Left ventricle myocardium inferior (tissue), 1 donor: Measurements from ENCODE around the gene KCTD16. TPM values are rescaled to one million over a fixed set of nuclear protein-coding genes. Genes with fewer than 3 reads are reported as not detected.

Experiments used
- DNase-seq: peaks from one replicate; pipeline ENCODE4 v3.0.0-alpha.2; 2020
- H3K27ac ChIP-seq: fragments of 200-600 bp; replicated peaks from 2 replicates; pipeline ENCODE4 v1.8.0; 2021
- H3K27me3 ChIP-seq: fragments of 200-600 bp; 2 replicates; pipeline ENCODE4 v1.8.0; 2021; ENCODE audit warnings: low read depth
- H3K36me3 ChIP-seq: fragments of 200-600 bp; 2 replicates; pipeline ENCODE4 v1.8.0; 2021
- H3K4me1 ChIP-seq: fragments of 200-600 bp; 2 replicates; pipeline ENCODE4 v1.8.0; 2021
- H3K4me3 ChIP-seq: fragments of 200-600 bp; 2 replicates; pipeline ENCODE4 v1.8.0; 2021; ENCODE audit warnings: mild to moderate bottlenecking, moderate library complexity
- H3K9me3 ChIP-seq: fragments of 200-600 bp; replicated peaks from 2 replicates; pipeline ENCODE4 v1.8.0; 2021
- intact Hi-C: fragments of 100-400 bp; cut with micrococcal nuclease; formaldehyde crosslinking; loops from one replicate; pipeline ENCODE4 v1.11.0; 2022
- total RNA-seq: library from RNA; stranded (reverse); fragmentation: NEBNext Ultra II Directional; extraction: Animal tissue kit (Norgen Biotek cat#: 25700); gene quantifications from one replicate; pipeline ENCODE4 v1.2.1, GENCODE V29; 2021
- TF ChIP-seq, protein P1 (sequence below): fragments of 200-600 bp; IDR thresholded peaks from 2 replicates; pipeline ENCODE4 v1.8.0; 2021; ENCODE audit warnings: antibody characterized with exemption, mild to moderate bottlenecking, borderline replicate concordance
- donor health status: DM: no; HTN: yes; CAD: no; lungs with severe emphysema.

Gene KCTD16
- total RNA-seq, 1 donor from 2014 or later: 0.08 TPM

DNA sequence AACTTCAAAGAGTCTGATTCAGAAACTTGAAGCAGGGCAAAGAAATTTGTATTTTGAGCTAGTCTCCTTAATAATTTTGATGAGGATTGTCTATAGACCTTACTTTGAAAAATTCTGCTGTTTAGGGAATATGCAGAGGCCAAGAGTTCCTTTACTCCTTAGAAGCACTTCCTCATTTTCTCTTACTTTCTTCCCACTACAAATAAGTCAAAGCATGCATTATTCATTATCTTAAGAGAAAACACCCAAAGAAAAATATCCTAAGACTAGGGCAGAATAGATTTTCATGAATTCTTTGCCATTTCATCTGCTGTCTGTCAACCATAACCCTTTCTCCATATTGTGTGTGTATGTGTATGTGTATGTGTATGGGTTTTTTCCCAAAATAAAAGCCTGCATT, 307.9 kb downstream of the KCTD16 start:
- H3K36me3 ChIP-seq: no peaks in the 10 kb centered on the region
- intact Hi-C loops: no loop called here

DNA sequence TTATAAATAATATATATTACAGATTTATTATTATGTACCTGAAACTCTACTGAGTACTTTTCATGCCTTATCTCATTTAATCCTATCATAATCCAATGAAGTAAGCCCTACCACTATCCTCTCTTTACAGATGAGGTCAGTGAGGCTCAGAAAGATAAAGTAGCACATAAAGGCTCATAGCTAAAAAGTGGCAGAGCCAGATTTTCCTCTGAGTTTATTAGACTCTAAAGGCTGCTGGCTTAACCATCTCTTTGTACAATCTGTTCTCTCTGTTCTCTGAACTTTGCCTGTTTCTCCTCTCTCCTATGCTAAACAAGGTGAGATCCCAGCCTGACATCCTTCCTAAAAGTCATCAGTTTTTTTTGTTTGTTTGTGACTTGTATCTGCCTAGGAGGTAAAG, 311.2 kb downstream of the KCTD16 start:
- TF ChIP-seq, protein P1, sequence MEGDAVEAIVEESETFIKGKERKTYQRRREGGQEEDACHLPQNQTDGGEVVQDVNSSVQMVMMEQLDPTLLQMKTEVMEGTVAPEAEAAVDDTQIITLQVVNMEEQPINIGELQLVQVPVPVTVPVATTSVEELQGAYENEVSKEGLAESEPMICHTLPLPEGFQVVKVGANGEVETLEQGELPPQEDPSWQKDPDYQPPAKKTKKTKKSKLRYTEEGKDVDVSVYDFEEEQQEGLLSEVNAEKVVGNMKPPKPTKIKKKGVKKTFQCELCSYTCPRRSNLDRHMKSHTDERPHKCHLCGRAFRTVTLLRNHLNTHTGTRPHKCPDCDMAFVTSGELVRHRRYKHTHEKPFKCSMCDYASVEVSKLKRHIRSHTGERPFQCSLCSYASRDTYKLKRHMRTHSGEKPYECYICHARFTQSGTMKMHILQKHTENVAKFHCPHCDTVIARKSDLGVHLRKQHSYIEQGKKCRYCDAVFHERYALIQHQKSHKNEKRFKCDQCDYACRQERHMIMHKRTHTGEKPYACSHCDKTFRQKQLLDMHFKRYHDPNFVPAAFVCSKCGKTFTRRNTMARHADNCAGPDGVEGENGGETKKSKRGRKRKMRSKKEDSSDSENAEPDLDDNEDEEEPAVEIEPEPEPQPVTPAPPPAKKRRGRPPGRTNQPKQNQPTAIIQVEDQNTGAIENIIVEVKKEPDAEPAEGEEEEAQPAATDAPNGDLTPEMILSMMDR: no peak
- Histone ChIP-seq H3K36me3 (no peaks in the 10 kb centered on the region), H3K27ac (no peak overlapping the region), H3K4me1 (no peaks in the 10 kb centered on the region), H3K27me3 (peaks cover 3% of the 10 kb centered on the region), H3K4me3 (no peak overlapping the region), H3K9me3 (no peaks in the 10 kb centered on the region)
- intact Hi-C loops: no loop called here
- DNase-seq: no peak

More for the DNA sequence above, 307.9 kb downstream of the KCTD16 start:
- TF ChIP-seq, protein P1: no peak
- DNase-seq: no peak
- Histone ChIP-seq H3K4me1 (no peaks in the 10 kb centered on the region), H3K27me3 (no peaks in the 10 kb centered on the region), H3K9me3 (no peaks in the 10 kb centered on the region), H3K4me3 (no peak overlapping the region), H3K27ac (no peak overlapping the region)

DNA sequence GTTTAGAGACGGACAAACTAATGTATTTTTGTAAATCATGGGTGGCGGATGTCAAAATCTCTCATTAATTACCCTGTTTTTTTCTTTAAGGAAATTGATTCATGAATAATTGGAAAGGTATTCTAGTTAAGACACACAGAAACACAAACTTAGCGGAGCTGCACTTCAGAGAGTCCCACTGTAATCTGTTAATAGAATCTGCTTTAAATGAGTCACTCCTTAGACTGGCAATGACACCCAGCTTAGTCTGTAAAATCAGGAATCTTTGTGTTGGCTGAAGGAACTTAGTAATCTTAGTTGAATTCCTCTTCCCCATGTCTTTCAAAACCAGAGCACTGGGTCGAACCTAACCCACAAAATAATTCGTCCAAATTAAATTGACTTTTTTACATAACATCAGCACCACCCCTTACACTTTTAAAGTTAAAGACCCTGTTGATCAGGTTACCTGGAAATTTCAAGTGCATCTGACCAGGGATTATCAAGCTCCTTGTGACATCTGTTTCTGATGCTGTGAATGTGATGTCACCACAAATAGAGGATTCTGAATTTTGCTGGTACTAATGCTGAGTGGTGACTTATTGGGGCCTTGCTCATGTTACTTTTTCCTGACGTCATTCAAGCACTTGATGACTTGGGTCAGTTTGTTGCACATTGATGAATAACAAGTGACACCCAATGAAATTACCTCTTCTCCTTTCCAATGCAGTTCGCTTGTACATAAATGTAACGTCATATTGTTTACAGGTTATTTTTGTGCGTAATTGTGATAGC, 313.6 kb downstream of the KCTD16 start:
- TF ChIP-seq, protein P1: no peak
- Histone ChIP-seq H3K4me3 (no peak overlapping the region), H3K4me1 (no peaks in the 10 kb centered on the region), H3K9me3 (no peaks in the 10 kb centered on the region), H3K27ac (no peak overlapping the region), H3K36me3 (no peaks in the 10 kb centered on the region), H3K27me3 (peaks cover 7% of the 10 kb centered on the region)
- intact Hi-C loops: no loop called here
- no peak for DNase-seq

DNA sequence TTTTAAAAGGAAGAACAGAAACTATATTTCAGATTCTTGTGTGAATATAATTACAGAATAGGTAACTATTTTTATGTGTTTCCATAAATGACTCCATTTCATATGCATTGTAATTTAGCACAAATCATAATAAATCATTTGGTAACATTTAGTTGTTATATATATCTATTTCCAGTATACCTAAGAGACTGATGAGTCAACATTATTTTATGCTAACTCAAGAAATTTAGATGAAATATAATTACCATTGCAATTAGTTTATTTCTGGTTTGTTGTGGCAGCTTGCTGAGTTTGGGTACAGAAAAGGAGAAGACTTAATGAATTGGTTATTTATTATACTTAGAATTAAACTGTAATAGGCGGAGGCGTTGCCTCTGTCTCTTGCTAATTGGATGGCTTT, 314.9 kb downstream of the KCTD16 start:
- Histone ChIP-seq H3K4me3 (no peak overlapping the region), H3K27me3 (peaks cover 7% of the 10 kb centered on the region), H3K4me1 (no peaks in the 10 kb centered on the region), H3K36me3 (no peaks in the 10 kb centered on the region), H3K9me3 (peaks cover 10% of the 10 kb centered on the region), H3K27ac (no peak overlapping the region)
- TF ChIP-seq, protein P1: no peak
- intact Hi-C loops: no loop called here
- no peak for DNase-seq

DNA sequence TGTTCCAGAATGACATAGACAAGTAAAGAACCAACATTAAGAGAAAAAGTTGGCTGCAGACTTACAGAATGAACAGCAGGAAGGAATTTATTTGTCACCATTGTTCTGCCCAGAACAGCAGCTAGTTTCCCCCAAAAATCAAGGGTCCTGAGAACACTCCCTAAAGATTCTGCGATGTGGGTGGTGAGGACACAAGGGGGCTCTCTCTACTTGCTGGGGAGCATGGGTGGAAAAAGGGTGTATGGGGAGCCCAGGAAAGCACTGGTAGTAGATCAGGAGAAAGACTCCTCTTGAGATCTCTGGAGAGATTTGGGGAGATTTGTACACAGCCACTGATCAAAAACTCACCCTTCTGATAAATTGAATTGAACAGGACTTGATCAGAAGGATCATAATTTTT, 316.5 kb downstream of the KCTD16 start:
- H3K4me1 ChIP-seq: no peaks in the 10 kb centered on the region
- TF ChIP-seq, protein P1: no peak
- no peak overlapping the region for H3K27ac ChIP-seq
- peaks cover 7% of the 10 kb centered on the region for H3K27me3 ChIP-seq
- H3K36me3 ChIP-seq: no peaks in the 10 kb centered on the region
- intact Hi-C loops: no loop called here
- peaks cover 23% of the 10 kb centered on the region for H3K9me3 ChIP-seq
- no peak for DNase-seq
- no peak overlapping the region for H3K4me3 ChIP-seq
